NCI-H1417 (cell line): Measurements from ENCODE around the gene MCTP2.

Experiments used
- DNase-seq, 3 experiments: peaks; one replicate each; lab custom pipeline; 2025; lab: John Stamatoyannopoulos, UW

Gene MCTP2

GRCh38 chr15:94263341-94264273 lies 32.2 kb downstream of the MCTP2 start:
- DNase-seq, result peak in 1 of 3 experiments; percentile 45

DNA sequence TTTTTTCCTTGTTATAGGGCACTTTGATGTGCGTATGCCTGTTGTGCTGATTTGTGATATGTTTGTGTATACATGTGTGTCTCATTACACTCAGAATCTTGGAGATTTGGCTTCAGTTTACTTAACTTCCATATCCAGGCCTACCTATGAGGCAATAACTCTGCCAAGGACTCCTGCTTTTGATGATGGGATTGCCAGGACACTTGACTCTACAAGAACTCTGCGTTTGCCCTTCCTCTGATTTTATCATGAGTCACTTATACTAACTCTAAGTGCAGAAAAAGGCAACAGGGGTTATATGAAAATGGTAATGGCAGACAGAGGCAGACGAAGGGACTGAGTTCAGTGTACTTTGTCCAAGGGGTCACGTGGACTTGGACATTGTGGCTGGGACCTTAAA lies 33.6 kb downstream of the MCTP2 start:
- no peak for DNase-seq

DNA sequence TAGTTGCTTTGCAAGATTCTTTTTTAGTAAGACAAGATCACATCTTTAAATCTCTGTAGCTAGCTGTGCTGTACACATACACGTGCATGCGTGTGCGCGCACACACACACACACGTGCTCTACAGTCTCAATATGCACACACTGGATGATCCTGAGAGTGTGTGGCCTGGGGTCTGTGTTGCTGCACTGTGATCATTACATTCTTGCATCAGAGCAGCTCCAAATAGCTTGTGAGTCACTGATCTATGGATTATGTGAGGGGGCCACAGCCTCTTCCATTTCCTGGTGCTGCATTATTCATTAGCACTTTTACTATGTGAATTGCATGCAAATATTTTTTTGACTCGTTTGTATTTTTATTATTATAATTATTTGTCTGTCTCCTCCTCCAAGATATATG lies 34.6 kb downstream of the MCTP2 start:
- DNase-seq, result no peak

- no peak for DNase-seq
These were observed 35.4 kb downstream of the MCTP2 start for GRCh38 chr15:94266789-94267188.

GRCh38 chr15:94269954-94270353 lies 38.6 kb downstream of the MCTP2 start:
- no peak for DNase-seq

- DNase-seq, result no peak
These were observed 39.2 kb downstream of the MCTP2 start for GRCh38 chr15:94270570-94270969.

DNA sequence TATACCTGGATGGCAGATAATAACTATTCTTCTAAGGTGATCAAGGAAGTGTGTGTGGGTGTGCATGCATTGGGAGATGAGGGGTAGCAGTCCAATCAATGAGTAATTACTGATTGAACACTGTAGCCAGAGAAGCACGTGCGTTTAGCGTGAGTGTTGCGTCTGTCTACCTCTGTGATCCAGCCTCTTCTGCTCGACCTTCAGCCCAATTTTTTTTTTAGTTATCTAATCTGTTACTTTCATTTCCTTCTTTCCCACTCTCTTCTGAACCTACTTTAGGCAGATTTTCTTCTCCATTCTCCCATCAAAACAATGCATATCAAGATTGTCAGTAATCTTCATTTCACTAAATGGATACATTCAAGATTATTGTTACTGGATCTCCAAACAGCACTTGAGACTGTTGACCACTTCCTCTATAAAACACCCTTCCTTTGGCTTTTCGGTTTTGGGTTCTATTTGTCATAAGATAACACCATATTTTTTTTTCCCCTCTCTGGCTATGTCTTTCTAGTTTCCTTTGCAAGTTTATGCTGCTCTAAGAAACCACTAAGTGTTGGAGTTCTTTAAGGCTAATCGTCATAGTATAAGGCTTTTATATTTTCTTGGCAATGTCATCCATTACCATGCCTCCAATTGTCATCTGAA lies 41.0 kb downstream of the MCTP2 start:
- no peak for DNase-seq

DNA sequence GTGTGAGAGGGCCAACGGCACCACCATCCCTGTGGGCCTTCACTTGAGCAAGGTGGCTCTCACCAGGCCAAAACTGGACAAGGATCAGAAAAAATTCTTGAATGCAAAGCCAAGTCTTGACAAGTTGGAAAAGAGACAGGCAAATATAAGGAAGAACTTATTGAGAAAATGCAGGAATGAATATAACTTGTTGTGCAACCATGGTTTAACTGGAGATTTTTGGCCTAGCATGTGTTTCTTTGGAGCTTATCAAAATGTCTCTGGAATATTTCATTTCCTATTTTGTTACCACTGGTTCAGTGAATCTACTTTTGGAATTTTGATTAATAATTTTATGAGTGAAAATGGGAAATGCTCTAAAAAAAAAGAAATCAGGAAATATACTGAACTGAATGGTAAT lies 42.5 kb downstream of the MCTP2 start:
- no peak for DNase-seq

DNA sequence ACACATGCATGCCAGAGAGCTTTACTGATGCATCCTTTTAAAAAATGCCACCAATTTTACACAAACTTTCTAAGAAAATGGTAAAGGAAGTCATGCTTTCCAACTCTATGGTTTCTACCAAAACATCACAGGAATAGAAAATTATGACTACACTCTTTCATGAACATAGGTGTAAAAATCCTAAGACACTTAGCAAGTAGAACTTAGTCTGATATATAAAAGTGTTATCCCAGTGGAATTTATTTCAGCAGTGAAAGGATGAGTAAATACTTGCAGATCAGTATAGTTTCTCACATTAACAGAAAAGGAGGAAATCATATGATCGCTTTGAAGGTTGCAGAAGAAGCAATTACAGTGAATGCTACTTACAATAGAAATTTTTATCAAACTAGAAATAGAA lies 43.4 kb downstream of the MCTP2 start:
- DNase-seq, result no peak

GRCh38 chr15:94277485-94277884 lies 46.1 kb downstream of the MCTP2 start:
- peak in 1 of 3 experiments; percentile 18 for DNase-seq

DNA sequence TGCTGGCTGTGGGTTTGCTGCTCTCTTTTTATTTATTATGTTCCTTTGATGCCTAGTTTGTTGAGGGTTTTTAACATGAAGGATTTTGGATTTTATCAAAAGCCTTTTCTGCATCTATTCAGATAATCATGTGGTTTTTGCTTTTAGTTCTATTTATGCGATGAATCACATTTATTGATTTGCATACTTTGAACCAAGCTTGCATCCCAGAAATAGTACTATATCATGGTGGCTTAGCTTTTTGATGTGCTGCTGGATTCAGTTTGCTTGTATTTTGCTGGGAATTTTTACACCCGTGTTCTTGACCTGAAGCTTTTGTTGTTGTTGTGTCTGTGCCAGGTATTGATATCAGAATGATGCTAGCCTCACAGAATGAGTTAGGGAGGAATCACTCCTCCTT lies 48.4 kb downstream of the MCTP2 start:
- no peak for DNase-seq

DNA sequence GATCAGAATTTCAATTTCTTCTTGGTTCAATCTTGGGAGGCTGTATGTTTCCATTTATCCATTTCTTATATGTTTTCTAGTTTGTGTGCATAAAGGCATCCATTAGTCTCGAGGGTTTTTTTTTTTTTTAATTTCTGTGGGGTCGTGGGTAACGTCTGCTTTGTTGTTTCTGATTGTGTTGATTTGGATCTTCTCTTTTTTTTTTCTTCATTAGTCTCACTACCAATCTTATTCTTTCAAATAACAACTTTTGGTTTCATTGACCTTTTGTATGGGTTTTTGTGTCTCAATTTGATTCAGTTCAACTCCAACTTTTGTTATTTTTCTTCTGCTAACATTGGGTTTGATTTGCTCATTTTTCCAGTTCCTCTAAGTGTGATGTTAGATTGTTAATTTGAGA lies 48.9 kb downstream of the MCTP2 start:
- no peak for DNase-seq

DNA sequence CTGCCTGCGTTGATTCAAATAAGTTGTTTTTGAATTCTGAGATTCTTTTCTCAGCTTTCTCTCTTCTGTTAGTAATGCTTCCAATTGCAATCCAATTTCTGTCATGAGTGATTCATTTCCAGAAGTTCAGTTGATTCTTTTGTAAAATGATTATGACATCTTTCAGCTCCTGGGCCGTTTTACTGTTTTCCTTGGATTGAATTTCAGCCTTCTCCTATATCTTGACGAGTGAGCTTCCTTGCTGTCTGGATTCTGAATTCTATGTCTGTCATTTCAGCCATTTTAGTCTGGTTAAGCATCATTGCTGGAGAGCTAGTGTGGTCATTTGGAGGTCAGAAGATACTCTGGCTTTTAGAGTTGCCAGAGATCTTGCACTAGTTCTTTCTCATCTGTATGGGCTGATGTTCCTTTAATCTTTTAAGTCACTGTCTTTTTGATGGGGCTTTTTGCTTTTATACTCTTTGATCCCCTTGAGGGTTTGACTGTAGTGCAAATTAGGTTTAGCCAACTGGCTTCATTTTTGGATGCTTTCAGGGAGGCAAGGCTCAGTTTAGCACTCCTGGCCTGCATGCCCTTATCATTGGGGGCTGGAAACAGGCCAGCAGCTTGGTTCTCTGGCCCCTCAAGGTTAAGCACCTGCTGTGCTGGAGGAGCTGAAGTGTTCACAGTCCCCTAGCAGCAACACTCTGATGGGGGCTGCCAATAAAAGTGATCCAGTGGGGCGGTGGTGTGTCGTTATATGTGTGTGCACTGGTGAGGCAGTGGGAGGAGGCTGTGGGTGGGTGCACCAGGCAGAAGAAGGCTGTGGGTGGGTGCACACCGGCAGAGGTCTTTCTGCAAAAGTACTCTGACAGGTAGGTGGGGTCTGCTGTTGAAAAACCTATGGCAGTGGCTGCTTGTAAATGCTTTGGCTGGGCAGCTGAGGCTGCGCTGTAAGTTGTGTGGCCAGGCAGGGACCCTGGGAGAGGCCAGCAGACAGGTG lies 51.2 kb downstream of the MCTP2 start:
- no peak for DNase-seq

DNA sequence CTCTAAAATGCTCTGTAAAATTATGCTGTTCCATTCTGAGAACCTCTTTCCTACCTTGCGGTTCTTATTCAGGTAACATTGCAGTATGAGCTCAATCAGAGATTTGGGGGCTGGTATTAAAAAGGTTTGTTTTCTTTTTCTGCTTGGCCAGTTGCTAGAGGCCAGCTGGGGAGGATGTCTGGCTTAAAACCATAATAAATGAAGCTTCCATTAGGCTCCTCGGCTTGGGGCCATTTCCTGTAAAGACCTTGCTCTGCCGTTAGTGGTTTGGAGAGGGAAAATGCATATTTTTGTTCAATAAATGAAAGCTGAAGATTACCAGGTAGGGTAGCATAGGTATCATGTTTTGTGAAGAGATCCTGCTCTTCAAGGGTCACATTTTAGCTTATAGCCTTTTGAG lies 55.2 kb downstream of the MCTP2 start:
- no peak for DNase-seq

- DNase-seq, result no peak
These were observed 56.5 kb downstream of the MCTP2 start for GRCh38 chr15:94287794-94288246.

- no peak for DNase-seq
These were observed 59.4 kb downstream of the MCTP2 start for GRCh38 chr15:94290730-94291129.

DNA sequence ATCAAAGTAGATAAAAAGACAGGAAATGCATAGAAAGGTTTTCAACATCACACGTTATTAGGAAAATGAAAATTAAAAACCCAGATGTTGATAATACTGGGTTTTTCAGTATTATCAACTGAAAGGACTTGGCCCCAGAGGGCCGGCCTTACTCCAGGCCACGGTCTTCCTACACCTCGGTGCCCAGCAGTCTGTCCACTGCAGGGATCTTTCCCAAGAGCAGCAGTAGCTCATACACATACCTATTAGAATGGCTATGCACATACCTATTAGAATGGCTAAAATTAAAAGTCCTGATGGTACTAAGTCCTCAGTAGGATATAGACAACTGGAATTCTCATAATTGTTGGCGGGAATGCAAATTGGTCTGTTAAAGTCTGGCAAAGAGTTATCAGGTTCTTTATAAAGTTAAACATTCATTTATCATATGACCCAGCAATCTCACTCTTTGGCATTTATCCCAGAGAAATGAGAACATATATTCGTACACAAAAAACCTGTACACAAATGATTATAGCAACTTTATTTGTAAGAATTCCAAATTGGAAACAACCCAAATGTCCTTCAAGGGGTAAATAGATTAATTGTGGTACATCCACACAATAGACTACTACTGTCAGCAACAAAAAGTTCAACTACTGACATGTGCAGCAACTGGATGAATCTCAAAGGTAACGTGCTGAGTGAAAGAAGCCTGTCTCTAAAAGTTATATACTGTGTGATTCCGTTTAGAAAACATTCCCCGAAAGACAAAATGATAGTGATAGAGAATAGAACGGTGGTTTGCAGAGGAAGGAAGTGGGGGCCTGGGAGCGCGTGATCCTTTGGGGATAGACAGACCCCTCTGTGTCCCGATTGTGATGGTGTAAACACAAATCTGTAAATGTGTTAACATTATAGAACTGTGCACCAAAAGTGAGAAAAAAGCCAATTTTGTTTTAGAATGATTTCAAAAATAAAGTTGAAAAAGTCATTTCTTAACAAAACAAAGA lies 62.3 kb downstream of the MCTP2 start:
- no peak for DNase-seq

DNA sequence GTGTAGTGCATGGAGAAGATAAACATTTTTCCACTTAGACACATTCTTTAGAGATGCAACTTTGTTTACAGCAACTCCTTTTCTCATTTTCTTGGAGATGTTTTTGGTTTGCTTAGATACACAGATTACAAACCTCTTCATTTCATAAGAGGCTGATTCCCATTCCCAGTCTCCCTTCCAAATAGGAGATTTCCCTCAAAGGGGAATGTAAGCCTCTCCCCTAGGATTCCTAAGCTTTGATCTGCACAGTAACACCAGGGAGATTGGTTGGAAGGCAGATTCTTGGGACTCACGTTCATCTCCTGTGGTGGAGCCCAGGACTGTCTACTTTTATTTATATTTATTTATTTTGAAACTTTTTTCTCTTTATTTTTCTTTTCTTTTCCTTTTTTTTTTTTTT lies 63.2 kb downstream of the MCTP2 start:
- no peak for DNase-seq

GRCh38 chr15:94295275-94295674 lies 63.9 kb downstream of the MCTP2 start:
- no peak for DNase-seq

DNA sequence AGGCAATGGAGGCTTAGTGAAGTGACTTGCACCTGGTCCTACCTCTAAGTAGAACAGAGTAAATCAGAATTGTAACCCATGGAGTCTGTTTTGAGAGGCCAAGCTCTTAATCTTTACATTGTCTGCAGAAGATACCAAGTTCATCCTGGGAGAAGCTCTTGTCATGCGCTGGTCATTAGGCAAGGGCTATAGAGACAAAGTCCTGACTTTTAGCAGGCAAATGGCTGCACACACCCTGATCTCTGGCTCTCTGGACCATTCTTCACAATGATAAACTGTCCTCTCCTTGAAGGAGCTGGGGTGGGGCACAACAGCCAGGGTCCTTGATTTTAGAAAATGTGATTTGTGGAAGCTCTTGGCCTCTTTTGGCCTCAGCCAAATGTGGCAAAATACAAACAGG lies 65.4 kb downstream of the MCTP2 start:
- peak in 1 of 3 experiments; percentile 9 for DNase-seq

DNA sequence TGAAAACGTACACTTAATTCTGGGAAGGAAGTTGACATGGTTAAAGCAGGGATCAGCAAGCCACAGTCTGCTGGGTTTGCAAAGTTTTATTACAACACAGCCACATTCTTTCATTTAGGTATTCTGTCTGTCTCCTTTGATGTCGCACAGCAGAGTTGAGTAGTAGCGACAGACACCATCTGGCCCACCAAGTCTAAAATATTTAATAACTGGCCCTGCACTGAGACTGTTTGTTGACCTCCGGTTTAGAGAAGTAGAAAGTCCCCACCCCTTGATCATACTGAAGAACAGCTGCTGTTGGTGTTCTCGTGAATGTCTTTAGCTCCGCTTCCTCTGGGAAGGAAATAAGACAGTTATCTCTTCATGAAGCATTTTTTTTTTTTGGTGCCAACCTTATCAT lies 66.2 kb downstream of the MCTP2 start:
- DNase-seq, result no peak
